Adipocyte (in vitro differentiated cells): ENCODE results near the gene IFT43.

Experiments
- DNase-seq: peaks from one replicate; pipeline ENCODE4 v3.0.0-alpha.2; 2015; ENCODE audit warnings: low read depth
- H3K27me3 ChIP-seq: replicated peaks from 2 replicates; pipeline ENCODE4 v1.7.0; 2013; ENCODE audit warnings: mild to moderate bottlenecking, low read length, moderate library complexity; ENCODE audit not compliant: control insufficient read depth, insufficient read depth
- H3K36me3 ChIP-seq: 2 replicates; pipeline ENCODE4 v1.7.0; 2013; ENCODE audit warnings: low read length, mild to moderate bottlenecking, moderate library complexity; ENCODE audit not compliant: control insufficient read depth, insufficient read depth, severe bottlenecking
- H3K4me1 ChIP-seq: 2 replicates; pipeline ENCODE4 v1.7.0; 2013; ENCODE audit warnings: mild to moderate bottlenecking, low read length, moderate library complexity; ENCODE audit not compliant: control insufficient read depth, insufficient read depth
- H3K4me3 ChIP-seq: 2 replicates; pipeline ENCODE4 v1.7.0; 2013; ENCODE audit warnings: mild to moderate bottlenecking, low read length, moderate library complexity
- H3K9ac ChIP-seq: 2 replicates; pipeline ENCODE4 v1.7.0; 2013; ENCODE audit warnings: mild to moderate bottlenecking, low read length, moderate library complexity
- H3K9me3 ChIP-seq: 2 replicates; pipeline ENCODE4 v1.7.0; 2013; ENCODE audit warnings: mild to moderate bottlenecking, low read length, moderate library complexity; ENCODE audit not compliant: control insufficient read depth

Gene IFT43

DNA sequence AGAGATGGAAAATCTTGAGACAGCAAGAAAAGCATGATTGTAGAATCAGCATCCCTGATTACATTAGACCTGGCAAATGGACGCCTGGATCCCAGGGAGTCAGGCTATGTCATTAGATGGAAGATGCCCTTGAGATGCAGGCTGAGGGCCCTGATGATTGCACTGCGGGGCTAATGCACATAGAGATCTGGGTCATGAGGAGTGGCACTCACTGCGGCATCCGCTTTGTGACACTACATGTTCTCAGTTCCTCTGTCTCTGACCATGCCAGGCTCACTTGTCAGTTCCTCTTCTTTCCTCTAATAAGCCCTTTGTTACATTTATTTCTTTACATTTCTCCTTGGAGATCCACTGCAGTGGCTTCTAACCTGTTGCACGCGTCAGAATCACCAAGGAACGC is 96.1 kb downstream of the IFT43 start:
- Histone ChIP-seq H3K36me3 (peaks cover 18% of the 10 kb centered on the region), H3K4me1 (no peaks in the 10 kb centered on the region), H3K4me3 (no peak overlapping the region), H3K27me3 (no peaks in the 10 kb centered on the region), H3K9me3 (no peaks in the 10 kb centered on the region), H3K9ac (no peak overlapping the region)
- no peak for DNase-seq

- peaks cover 3% of the 10 kb centered on the region for H3K27me3 ChIP-seq
- H3K9me3 ChIP-seq = no peaks in the 10 kb centered on the region
- H3K9ac ChIP-seq = no peak overlapping the region
- peaks cover 18% of the 10 kb centered on the region for H3K36me3 ChIP-seq
- DNase-seq = no peak
- H3K4me3 ChIP-seq = no peak overlapping the region
- H3K4me1 ChIP-seq = no peaks in the 10 kb centered on the region
Observed at GRCh38 chr14:76083796-76084765, 98.5 kb downstream of the IFT43 start.

DNA sequence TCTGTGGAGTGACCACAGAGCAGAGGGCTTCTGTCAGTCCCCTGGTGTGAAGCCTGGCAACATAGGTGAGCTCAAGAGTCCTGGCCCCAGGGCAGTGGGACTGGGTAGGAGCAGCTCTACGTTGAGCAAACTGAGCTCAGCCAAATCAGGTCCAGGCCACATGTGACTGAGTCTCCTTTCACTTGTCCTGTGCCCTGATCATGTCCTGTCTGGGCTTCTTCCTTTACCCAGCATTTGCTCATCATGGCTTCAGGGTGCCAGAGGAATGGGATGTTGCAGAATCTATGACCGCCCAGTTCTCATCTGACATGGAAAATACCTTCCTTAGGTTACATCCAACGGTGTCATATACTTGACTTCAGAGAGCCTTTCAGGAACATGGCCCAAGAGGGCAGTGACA is 99.8 kb downstream of the IFT43 start:
- no peak overlapping the region for H3K4me3 ChIP-seq
- peaks cover 15% of the 10 kb centered on the region for H3K27me3 ChIP-seq
- no peaks in the 10 kb centered on the region for H3K9me3 ChIP-seq
- H3K9ac ChIP-seq = no peak overlapping the region
- no peak for DNase-seq
- H3K36me3 ChIP-seq = peaks cover 18% of the 10 kb centered on the region
- no peaks in the 10 kb centered on the region for H3K4me1 ChIP-seq

GRCh38 chr14:76086636-76087035 is 101.1 kb downstream of the IFT43 start:
- Histone ChIP-seq H3K36me3 (peaks cover 18% of the 10 kb centered on the region), H3K9ac (no peak overlapping the region), H3K27me3 (peaks cover 15% of the 10 kb centered on the region), H3K9me3 (no peaks in the 10 kb centered on the region), H3K4me3 (no peak overlapping the region), H3K4me1 (peaks cover 8% of the 10 kb centered on the region)
- no peak for DNase-seq

DNA sequence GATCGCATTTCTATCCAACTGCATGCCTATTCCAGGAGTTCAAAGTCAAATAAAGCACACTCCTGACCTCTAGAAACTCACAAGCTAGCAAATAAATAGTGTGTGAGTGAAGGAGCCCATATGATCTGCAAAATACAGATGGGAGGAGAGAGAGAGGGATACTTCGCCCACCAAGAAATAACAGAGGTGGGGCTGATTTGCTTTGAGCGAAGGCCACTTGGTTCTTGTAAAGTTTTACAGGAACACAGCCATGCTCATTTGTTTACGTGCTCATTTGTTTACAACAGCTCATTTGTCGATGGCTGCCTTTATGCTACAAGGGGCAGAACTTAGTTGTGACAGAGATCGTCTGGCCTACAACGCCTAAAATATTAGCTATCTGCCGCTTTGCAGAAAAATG is 102.8 kb downstream of the IFT43 start:
- Histone ChIP-seq H3K4me1 (peaks cover 8% of the 10 kb centered on the region), H3K27me3 (peaks cover 20% of the 10 kb centered on the region), H3K36me3 (peaks cover 12% of the 10 kb centered on the region), H3K9me3 (no peaks in the 10 kb centered on the region), H3K9ac (no peak overlapping the region), H3K4me3 (no peak overlapping the region)
- no peak for DNase-seq

DNA sequence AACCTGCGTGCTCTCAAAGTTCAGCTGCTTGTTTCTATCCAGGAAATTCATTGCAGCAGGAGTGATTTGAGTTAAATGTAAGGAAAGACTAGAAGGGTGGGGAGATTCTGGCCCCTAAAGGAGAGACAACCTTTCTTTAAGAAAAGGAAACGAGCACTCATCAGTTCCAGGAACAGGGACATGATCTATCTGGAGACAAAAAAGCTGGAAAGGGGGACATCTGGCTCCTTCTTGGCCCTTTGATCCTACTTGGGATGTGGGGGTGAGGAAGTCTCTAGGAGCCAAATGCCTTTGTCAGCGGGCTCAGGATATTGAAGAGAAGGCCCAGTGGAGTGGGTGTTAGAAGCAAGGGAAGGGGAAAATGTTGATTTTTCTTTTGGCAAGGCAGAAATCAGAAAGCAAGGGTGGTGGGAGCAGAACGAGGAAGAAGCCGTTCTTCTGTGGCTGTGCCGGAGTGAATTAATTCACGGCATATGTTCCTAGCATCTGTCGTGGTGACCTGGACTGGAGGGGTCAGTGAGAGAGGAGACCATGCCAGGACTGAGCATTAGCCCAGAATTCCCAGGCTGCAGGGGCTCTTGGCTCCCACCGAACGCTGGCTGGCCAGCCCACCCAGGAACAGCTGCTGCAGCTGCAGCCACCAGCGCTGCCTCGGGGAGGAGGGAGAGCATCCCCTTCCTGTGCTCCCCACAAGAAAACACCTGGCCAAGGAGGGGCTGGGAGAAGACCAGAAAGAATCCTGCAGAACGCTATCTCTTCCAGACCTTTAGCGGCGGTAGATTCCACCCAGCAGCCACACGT is 103.4 kb downstream of the IFT43 start:
- Histone ChIP-seq H3K4me1 (peaks cover 8% of the 10 kb centered on the region), H3K4me3 (no peak overlapping the region), H3K9ac (no peak overlapping the region), H3K36me3 (peaks cover 7% of the 10 kb centered on the region), H3K27me3 (peaks cover 20% of the 10 kb centered on the region), H3K9me3 (no peaks in the 10 kb centered on the region)
- DNase-seq = no peak

- Histone ChIP-seq H3K4me3 (no peak overlapping the region), H3K36me3 (peaks cover under 1% of the 10 kb centered on the region), H3K27me3 (peaks cover 20% of the 10 kb centered on the region), H3K9me3 (no peaks in the 10 kb centered on the region), H3K9ac (no peak overlapping the region), H3K4me1 (peaks cover 8% of the 10 kb centered on the region)
- DNase-seq = no peak
Observed at GRCh38 chr14:76089575-76089974, 104.0 kb downstream of the IFT43 start.

GRCh38 chr14:76090616-76091391 is 105.2 kb downstream of the IFT43 start:
- no peaks in the 10 kb centered on the region for H3K9me3 ChIP-seq

GRCh38 chr14:76093077-76093476 is 107.5 kb downstream of the IFT43 start:
- Histone ChIP-seq H3K36me3 (no peaks in the 10 kb centered on the region), H3K4me1 (peaks cover 8% of the 10 kb centered on the region), H3K9ac (no peak overlapping the region), H3K4me3 (no peak overlapping the region), H3K27me3 (peaks cover 30% of the 10 kb centered on the region), H3K9me3 (no peaks in the 10 kb centered on the region)
- no peak for DNase-seq

More at GRCh38 chr14:76090616-76091391, 105.2 kb downstream of the IFT43 start:
- H3K4me1 ChIP-seq = peaks cover 8% of the 10 kb centered on the region
- DNase-seq = peak; percentile 28
- H3K27me3 ChIP-seq = peaks cover 30% of the 10 kb centered on the region
- H3K9ac ChIP-seq = no peak overlapping the region
- H3K36me3 ChIP-seq = no peaks in the 10 kb centered on the region
- no peak overlapping the region for H3K4me3 ChIP-seq

DNA sequence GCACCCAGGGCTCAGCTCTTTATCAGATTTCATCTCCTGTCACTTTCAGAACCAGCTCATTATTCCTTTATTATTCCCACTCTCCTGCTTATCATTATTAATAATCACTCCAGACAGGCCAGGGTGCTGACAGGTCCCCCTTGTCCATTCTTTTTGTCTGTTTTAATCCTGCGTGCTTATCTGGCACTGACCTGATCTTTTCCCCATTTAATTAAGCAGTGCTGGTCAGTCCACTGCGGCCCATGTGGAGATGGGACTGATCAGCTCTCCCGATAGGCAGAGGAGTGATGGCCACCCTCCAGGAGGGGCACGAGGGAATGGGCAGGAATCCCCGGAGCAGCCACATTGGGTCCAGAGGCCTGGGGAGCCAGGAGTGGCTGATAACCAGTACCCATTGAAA is 110.7 kb downstream of the IFT43 start:
- Histone ChIP-seq H3K36me3 (no peaks in the 10 kb centered on the region), H3K4me1 (peaks cover 3% of the 10 kb centered on the region), H3K9me3 (no peaks in the 10 kb centered on the region), H3K9ac (no peak overlapping the region), H3K4me3 (no peak overlapping the region), H3K27me3 (peaks cover 28% of the 10 kb centered on the region)
- DNase-seq = no peak

DNA sequence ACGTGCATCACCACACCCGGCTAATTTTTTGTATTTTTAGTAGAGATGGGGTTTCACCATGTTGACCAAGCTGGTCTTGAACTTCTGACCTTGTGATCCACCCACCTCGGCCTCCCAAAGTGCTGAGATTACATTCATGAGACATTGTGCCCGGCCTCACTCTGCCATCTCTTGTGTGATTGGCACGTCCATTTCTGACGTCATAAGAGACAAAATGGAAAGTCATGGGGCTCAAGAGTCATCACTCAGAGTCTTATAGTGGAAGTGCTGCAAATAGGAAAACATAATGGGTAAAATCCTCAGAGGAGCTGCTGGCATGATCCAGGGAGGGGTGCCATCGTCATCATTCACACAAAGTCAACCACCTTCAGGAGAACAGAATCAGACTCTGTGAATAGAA is 112.0 kb downstream of the IFT43 start:
- Histone ChIP-seq H3K4me1 (no peaks in the 10 kb centered on the region), H3K9me3 (no peaks in the 10 kb centered on the region), H3K9ac (no peak overlapping the region), H3K4me3 (no peak overlapping the region), H3K27me3 (peaks cover 28% of the 10 kb centered on the region), H3K36me3 (no peaks in the 10 kb centered on the region)
- no peak for DNase-seq
